ENCODE results near the gene SPP1. TPM values are rescaled to one million over a fixed set of nuclear protein-coding genes. Genes with fewer than 3 reads are reported as not detected.

Gene SPP1
- polyA plus RNA-seq (2012; ENCODE audit: insufficient read depth, insufficient read length, low read depth), result not detected

DNA sequence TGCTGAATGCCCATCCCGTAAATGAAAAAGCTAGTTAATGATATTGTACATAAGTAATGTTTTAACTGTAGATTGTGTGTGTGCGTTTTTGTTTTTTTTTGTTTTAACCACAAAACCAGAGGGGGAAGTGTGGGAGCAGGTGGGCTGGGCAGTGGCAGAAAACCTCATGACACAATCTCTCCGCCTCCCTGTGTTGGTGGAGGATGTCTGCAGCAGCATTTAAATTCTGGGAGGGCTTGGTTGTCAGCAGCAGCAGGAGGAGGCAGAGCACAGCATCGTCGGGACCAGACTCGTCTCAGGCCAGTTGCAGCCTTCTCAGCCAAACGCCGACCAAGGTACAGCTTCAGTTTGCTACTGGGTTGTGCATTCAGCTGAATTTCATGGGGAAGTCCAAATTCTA lies at the start of gene SPP1:
Gene SPP1, plus strand, starts transcription at position 249 of the 400 bp plus-strand sequence. CDS start 1,182 bp downstream, outside the sequence.
- H3K9me3 ChIP-seq, result no peaks in the 10 kb centered on the region
- no peaks in the 10 kb centered on the region; the same call in 1 of the 2 replicates for H3K4me1 ChIP-seq
- peaks cover 66% of the 10 kb centered on the region for H3K27me3 ChIP-seq
- H3K4me3 ChIP-seq (ENCODE audit: low read depth, low read length), result no peak within 1 kb of the TSS
- no peaks in the 10 kb centered on the region for H3K36me3 ChIP-seq
- TF ChIP-seq, protein P1, sequence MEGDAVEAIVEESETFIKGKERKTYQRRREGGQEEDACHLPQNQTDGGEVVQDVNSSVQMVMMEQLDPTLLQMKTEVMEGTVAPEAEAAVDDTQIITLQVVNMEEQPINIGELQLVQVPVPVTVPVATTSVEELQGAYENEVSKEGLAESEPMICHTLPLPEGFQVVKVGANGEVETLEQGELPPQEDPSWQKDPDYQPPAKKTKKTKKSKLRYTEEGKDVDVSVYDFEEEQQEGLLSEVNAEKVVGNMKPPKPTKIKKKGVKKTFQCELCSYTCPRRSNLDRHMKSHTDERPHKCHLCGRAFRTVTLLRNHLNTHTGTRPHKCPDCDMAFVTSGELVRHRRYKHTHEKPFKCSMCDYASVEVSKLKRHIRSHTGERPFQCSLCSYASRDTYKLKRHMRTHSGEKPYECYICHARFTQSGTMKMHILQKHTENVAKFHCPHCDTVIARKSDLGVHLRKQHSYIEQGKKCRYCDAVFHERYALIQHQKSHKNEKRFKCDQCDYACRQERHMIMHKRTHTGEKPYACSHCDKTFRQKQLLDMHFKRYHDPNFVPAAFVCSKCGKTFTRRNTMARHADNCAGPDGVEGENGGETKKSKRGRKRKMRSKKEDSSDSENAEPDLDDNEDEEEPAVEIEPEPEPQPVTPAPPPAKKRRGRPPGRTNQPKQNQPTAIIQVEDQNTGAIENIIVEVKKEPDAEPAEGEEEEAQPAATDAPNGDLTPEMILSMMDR (IDR thresholded peaks at IDR 0.05; ENCODE audit: low read depth, low read length), result no peak
- DNase-seq, result peak; percentile 22

- Histone ChIP-seq H3K4me3 (ENCODE audit: low read depth, low read length) (no peak overlapping the region), H3K4me1 (no peaks in the 10 kb centered on the region), H3K27me3 (peaks cover 5% of the 10 kb centered on the region; the same call in 1 of the 2 replicates), H3K9me3 (no peaks in the 10 kb centered on the region), H3K36me3 (no peaks in the 10 kb centered on the region)
- TF ChIP-seq, protein P1 (IDR thresholded peaks at IDR 0.05; ENCODE audit: low read depth, low read length), result no peak
- no peak for DNase-seq
Observed at GRCh38 chr4:87926554-87927098, 48.9 kb upstream of the SPP1 start.

GRCh38 chr4:87930629-87931028 lies 44.9 kb upstream of the SPP1 start:
- DNase-seq, result no peak
- H3K9me3 ChIP-seq, result no peaks in the 10 kb centered on the region
- TF ChIP-seq, protein P1 (IDR thresholded peaks at IDR 0.05; ENCODE audit: low read depth, low read length), result no peak

GRCh38 chr4:87931932-87932331 lies 43.6 kb upstream of the SPP1 start:
- no peak overlapping the region for H3K4me3 ChIP-seq (ENCODE audit: low read depth, low read length)
- DNase-seq, result no peak
- peaks cover 8% of the 10 kb centered on the region; the same call in 1 of the 2 replicates for H3K27me3 ChIP-seq
- no peaks in the 10 kb centered on the region for H3K4me1 ChIP-seq
- no peaks in the 10 kb centered on the region for H3K36me3 ChIP-seq
- H3K9me3 ChIP-seq, result no peaks in the 10 kb centered on the region
- TF ChIP-seq, protein P1 (IDR thresholded peaks at IDR 0.05; ENCODE audit: low read depth, low read length), result no peak

More at GRCh38 chr4:87930629-87931028, 44.9 kb upstream of the SPP1 start:
- H3K4me3 ChIP-seq (ENCODE audit: low read depth, low read length), result no peak overlapping the region
- H3K27me3 ChIP-seq, result peaks cover 8% of the 10 kb centered on the region; the same call in 1 of the 2 replicates
- H3K36me3 ChIP-seq, result no peaks in the 10 kb centered on the region
- no peaks in the 10 kb centered on the region for H3K4me1 ChIP-seq

GRCh38 chr4:87932718-87933141 lies 42.8 kb upstream of the SPP1 start:
- no peak overlapping the region for H3K4me3 ChIP-seq (ENCODE audit: low read depth, low read length)
- TF ChIP-seq, protein P1 (IDR thresholded peaks at IDR 0.05; ENCODE audit: low read depth, low read length), result no peak
- H3K36me3 ChIP-seq, result no peaks in the 10 kb centered on the region
- H3K4me1 ChIP-seq, result no peaks in the 10 kb centered on the region
- peaks cover 4% of the 10 kb centered on the region; the same call in 1 of the 2 replicates for H3K27me3 ChIP-seq
- H3K9me3 ChIP-seq, result no peaks in the 10 kb centered on the region
- no peak for DNase-seq

GRCh38 chr4:87933337-87933736 lies 42.2 kb upstream of the SPP1 start:
- H3K27me3 ChIP-seq, result peaks cover 4% of the 10 kb centered on the region; the same call in 1 of the 2 replicates

More at GRCh38 chr4:87933337-87933736, 42.2 kb upstream of the SPP1 start:
- no peaks in the 10 kb centered on the region for H3K4me1 ChIP-seq
- H3K4me3 ChIP-seq (ENCODE audit: low read depth, low read length), result no peak overlapping the region
- TF ChIP-seq, protein P1 (IDR thresholded peaks at IDR 0.05; ENCODE audit: low read depth, low read length), result no peak
- no peaks in the 10 kb centered on the region for H3K9me3 ChIP-seq
- no peak for DNase-seq
- no peaks in the 10 kb centered on the region for H3K36me3 ChIP-seq
